CD4-positive, alpha-beta T cell (primary cell): ENCODE data around the gene PCDHGA2. TPM values are rescaled to one million over a fixed set of nuclear protein-coding genes. Genes with fewer than 3 reads are reported as not detected.

Source experiments
- ATAC-seq: fragments of 200-7000 bp; cut with Tn5 transposase; one replicate; pipeline ENCODE4 v1.10.0; 2022; ENCODE audit warnings: mild to moderate bottlenecking; ENCODE audit not compliant: poor library complexity
- CTCF ChIA-PET: fragments of 350-600 bp; sonication (Branson Sonifier 250); formaldehyde crosslinking; loops from one replicate; lab custom pipeline; 2021; ENCODE audit warnings: antibody characterized with exemption, inconsistent platforms; lab: Charles Lee
- POLR2A ChIA-PET: fragments of 350-600 bp; sonication (Branson Sonifier 250); formaldehyde crosslinking; loops from one replicate; lab custom pipeline; 2021; ENCODE audit warnings: antibody characterized with exemption, inconsistent platforms; lab: Charles Lee
- DNase-seq, 14 experiments: peaks; one replicate each; pipeline ENCODE4 v3.0.0-alpha.2; 2013 to 2020; ENCODE audit warnings: mixed read lengths in 2 of 14
- H3K27ac ChIP-seq, 2 donors: one replicate each; pipeline versions ENCODE4 v1.5.1 to v1.7.0; 2013; ENCODE audit warnings: low read length in 2 of 2, low read depth in 1 of 2, mild to moderate bottlenecking in 1 of 2
- H3K27me3 ChIP-seq, 2 experiments: 1 replicate in 1 of 2; 2 replicates in 1 of 2; pipeline versions ENCODE4 v1.6.1 to v1.7.0; 2013; ENCODE audit warnings: low read length in 2 of 2, control low read depth in 1 of 2, mild to moderate bottlenecking in 1 of 2, moderate library complexity in 1 of 2; ENCODE audit not compliant: insufficient read depth in 2 of 2, control insufficient read depth in 1 of 2
- H3K36me3 ChIP-seq: one replicate; pipeline ENCODE4 v1.6.1; 2013; ENCODE audit warnings: low read length, control low read depth; ENCODE audit not compliant: insufficient read depth
- H3K4me1 ChIP-seq: one replicate; pipeline ENCODE4 v1.6.1; 2013; ENCODE audit warnings: low read length, control low read depth; ENCODE audit not compliant: insufficient read depth
- H3K4me3 ChIP-seq: one replicate; pipeline ENCODE4 v1.5.1; 2013; ENCODE audit warnings: mild to moderate bottlenecking, low read length, moderate library complexity
- H3K9me3 ChIP-seq, 2 experiments: 1 replicate in 1 of 2; 2 replicates in 1 of 2; pipeline versions ENCODE4 v1.6.1 to v1.7.0; 2013; ENCODE audit warnings: low read length in 2 of 2, mild to moderate bottlenecking in 2 of 2, control low read depth in 1 of 2, moderate library complexity in 1 of 2; ENCODE audit not compliant: control insufficient read depth in 1 of 2, insufficient read depth in 1 of 2
- H3K27ac Mint-ChIP-seq: one replicate; pipeline ENCODE4 v1.8.0; 2020; ENCODE audit warnings: mixed read lengths
- H3K27me3 Mint-ChIP-seq: one replicate; pipeline ENCODE4 v1.8.0; 2021; ENCODE audit warnings: mixed read lengths
- H3K36me3 Mint-ChIP-seq: one replicate; pipeline ENCODE4 v1.8.0; 2021; ENCODE audit warnings: low read depth, mixed read lengths
- H3K4me1 Mint-ChIP-seq: one replicate; pipeline ENCODE4 v1.8.0; 2021; ENCODE audit warnings: low read depth, mixed read lengths
- H3K4me3 Mint-ChIP-seq: one replicate; pipeline ENCODE4 v1.8.0; 2020; ENCODE audit warnings: mild to moderate bottlenecking, mixed read lengths
- H3K9me3 Mint-ChIP-seq: one replicate; pipeline ENCODE4 v1.8.0; 2020; ENCODE audit warnings: mixed read lengths
- CTCF ChIP-seq: fragments of 200-600 bp; IDR thresholded peaks from one replicate; pipeline ENCODE4 v1.8.0; 2022; ENCODE audit warnings: antibody characterized with exemption, mild to moderate bottlenecking
- intact Hi-C, 2 experiments: fragments of 100-400 bp; cut with DNase I in 1 of 2; cut with micrococcal nuclease in 1 of 2; formaldehyde crosslinking; loops; one replicate each; pipeline versions ENCODE4 v1.15.1 to v1.9.0; 2023 to 2025; cut with DNase I, micrococcal nuclease
- total RNA-seq, 174 experiments: library from RNA in 2 of 174; stranded (reverse) in 2 of 174; gene quantifications; one replicate each; pipeline ENCODE4 v1.2.3 and lab custom pipeline; 2021 to 2026

PCDHGA2 gene
- total RNA-seq, 2 experiments from 2014 or later: not detected

GRCh38 chr5:141359790-141360426 lies 21.3 kb downstream of the PCDHGA2 start, which contains the start of gene PCDHGB2:
TSS of gene PCDHGB2 (plus strand) at chr5:141359994. CDS start at chr5:141360136, 142 bp downstream.
- Histone ChIP-seq H3K4me1 (peaks cover 8% of the 10 kb centered on the region), H3K36me3 (no peaks in the 10 kb centered on the region), H3K4me3 (peak within 1 kb of the TSS; percentile 45), H3K27ac (no peak within 1 kb of the TSS), H3K27me3 (peaks cover 55 to 88% of the 10 kb centered on the region in 2 experiments), H3K9me3 (peaks cover 44 to 52% of the 10 kb centered on the region in 2 experiments)
- POLR2A ChIA-PET: no interaction called here
- Mint-ChIP-seq H3K4me3 (peak within 1 kb of the TSS; percentile 81), H3K4me1 (peaks cover 6% of the 10 kb centered on the region), H3K9me3 (peaks cover 28% of the 10 kb centered on the region), H3K36me3 (peaks cover 42% of the 10 kb centered on the region), H3K27ac (no peak within 1 kb of the TSS), H3K27me3 (peaks cover 91% of the 10 kb centered on the region)
- no peak for TF ChIP-seq CTCF
- ATAC-seq (no peak), DNase-seq (peak in 3 of 14 experiments; percentile 48 to 58 (median 50))
- CTCF ChIA-PET: interaction anchor here (0.9 to 1.5 kb wide), 2 partner anchors 10 to 204 kb away, joined by 3 to 6 read pairs; partner anchors contain the start of gene PCDHGB3
- intact Hi-C loops: loop anchor here (10.0 kb wide), 2 partner anchors 55 to 135 kb away; partner anchors contain the start of genes PCDHB14 (in 1 of the 2), PCDHGA10 (in 1 of the 2) and PCDHGB7 (in 1 of the 2)

GRCh38 chr5:141360685-141361084 lies 22.1 kb downstream of the PCDHGA2 start:
- Mint-ChIP-seq H3K4me1 (peaks cover 6% of the 10 kb centered on the region), H3K27ac (no peak overlapping the region), H3K27me3 (peaks cover 91% of the 10 kb centered on the region), H3K9me3 (peaks cover 32% of the 10 kb centered on the region), H3K4me3 (no peak overlapping the region), H3K36me3 (peaks cover 47% of the 10 kb centered on the region)
- intact Hi-C loops: loop anchor here (10.0 kb wide), 2 partner anchors 54 to 136 kb away; partner anchors contain the start of genes PCDHB14 (in 1 of the 2), PCDHGA10 (in 1 of the 2) and PCDHGB7 (in 1 of the 2)
- POLR2A ChIA-PET: no interaction called here
- Histone ChIP-seq H3K36me3 (no peaks in the 10 kb centered on the region), H3K4me3 (no peak overlapping the region), H3K27ac (no peak overlapping the region), H3K4me1 (peaks cover 3% of the 10 kb centered on the region), H3K9me3 (peaks cover 44 to 52% of the 10 kb centered on the region in 2 experiments), H3K27me3 (peaks cover 55 to 88% of the 10 kb centered on the region in 2 experiments)
- CTCF ChIA-PET: interaction anchor here (0.9 kb wide), 1 partner anchor 10 kb away, joined by 3 read pairs; the partner anchor contains the start of gene PCDHGB3
- ATAC-seq (no peak), DNase-seq (no peak)
- TF ChIP-seq CTCF: no peak

GRCh38 chr5:141362719-141363118 lies 24.2 kb downstream of the PCDHGA2 start:
- peaks cover 6% of the 10 kb centered on the region for H3K4me1 Mint-ChIP-seq
- H3K4me3 Mint-ChIP-seq: no peak overlapping the region
- H3K4me3 ChIP-seq: no peak overlapping the region
- peaks cover 3% of the 10 kb centered on the region for H3K4me1 ChIP-seq
- H3K9me3 Mint-ChIP-seq: peaks cover 29% of the 10 kb centered on the region
- peaks cover 55 to 87% of the 10 kb centered on the region in 2 experiments for H3K27me3 ChIP-seq
- no peak overlapping the region for H3K27ac Mint-ChIP-seq
- no peak for DNase-seq
- ATAC-seq: no peak
- intact Hi-C loops: loop anchor here (10.0 kb wide), 2 partner anchors 52 to 138 kb away; partner anchors contain the start of genes PCDHB14 (in 1 of the 2), PCDHGA10 (in 1 of the 2) and PCDHGB7 (in 1 of the 2)
- peaks cover 39% of the 10 kb centered on the region for H3K36me3 Mint-ChIP-seq
- no peak for TF ChIP-seq CTCF
- no peaks in the 10 kb centered on the region for H3K36me3 ChIP-seq
- ChIA-PET POLR2A (no interaction called here), CTCF (no interaction called here)
- peaks cover 89% of the 10 kb centered on the region for H3K27me3 Mint-ChIP-seq
- no peak overlapping the region for H3K27ac ChIP-seq
- peaks cover 52 to 56% of the 10 kb centered on the region in 2 experiments for H3K9me3 ChIP-seq
